Measurements from ENCODE around the gene MYNN. TPM values are rescaled to one million over a fixed set of nuclear protein-coding genes. Genes with fewer than 3 reads are reported as not detected.

MYNN gene
- total RNA-seq, 4 donors from 2014 or later: 13.3 to 32.8 (median 19.5) TPM

DNA sequence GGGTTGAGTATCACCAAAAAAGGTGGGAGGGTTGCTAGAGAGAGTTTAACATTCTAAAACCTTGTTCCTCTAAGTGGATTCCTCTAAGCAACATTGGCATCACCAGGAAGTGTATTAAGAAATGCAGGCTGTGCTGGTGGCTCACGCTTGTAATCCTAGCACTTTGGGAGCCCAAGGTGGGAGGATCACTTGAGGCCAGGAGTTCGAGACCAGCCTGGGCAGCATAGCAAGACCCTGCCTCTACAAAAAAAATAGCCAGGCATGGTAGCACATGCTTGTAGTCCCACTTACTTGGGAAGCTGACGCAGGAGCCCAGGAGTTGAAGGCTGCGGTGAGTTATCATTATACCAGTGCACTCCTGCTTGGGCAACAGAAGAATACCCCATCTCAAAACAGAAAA lies 4.6 kb downstream of the MYNN start:
- ATAC-seq: no peak
- TF ChIP-seq, protein P1, sequence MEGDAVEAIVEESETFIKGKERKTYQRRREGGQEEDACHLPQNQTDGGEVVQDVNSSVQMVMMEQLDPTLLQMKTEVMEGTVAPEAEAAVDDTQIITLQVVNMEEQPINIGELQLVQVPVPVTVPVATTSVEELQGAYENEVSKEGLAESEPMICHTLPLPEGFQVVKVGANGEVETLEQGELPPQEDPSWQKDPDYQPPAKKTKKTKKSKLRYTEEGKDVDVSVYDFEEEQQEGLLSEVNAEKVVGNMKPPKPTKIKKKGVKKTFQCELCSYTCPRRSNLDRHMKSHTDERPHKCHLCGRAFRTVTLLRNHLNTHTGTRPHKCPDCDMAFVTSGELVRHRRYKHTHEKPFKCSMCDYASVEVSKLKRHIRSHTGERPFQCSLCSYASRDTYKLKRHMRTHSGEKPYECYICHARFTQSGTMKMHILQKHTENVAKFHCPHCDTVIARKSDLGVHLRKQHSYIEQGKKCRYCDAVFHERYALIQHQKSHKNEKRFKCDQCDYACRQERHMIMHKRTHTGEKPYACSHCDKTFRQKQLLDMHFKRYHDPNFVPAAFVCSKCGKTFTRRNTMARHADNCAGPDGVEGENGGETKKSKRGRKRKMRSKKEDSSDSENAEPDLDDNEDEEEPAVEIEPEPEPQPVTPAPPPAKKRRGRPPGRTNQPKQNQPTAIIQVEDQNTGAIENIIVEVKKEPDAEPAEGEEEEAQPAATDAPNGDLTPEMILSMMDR (IDR thresholded peaks at IDR 0.05): no peak
- TF ChIP-seq EP300 (IDR thresholded peaks at IDR 0.05) (no peak), POLR2A (IDR thresholded peaks at IDR 0.05) (no peak), POLR2AphosphoS5 (IDR thresholded peaks at IDR 0.05) (no peak)

GRCh38 chr3:169780742-169781141 lies 7.5 kb downstream of the MYNN start:
- TF ChIP-seq POLR2AphosphoS5 (IDR thresholded peaks at IDR 0.05) (no peak), EP300 (IDR thresholded peaks at IDR 0.05) (no peak), POLR2A (IDR thresholded peaks at IDR 0.05) (no peak)
- TF ChIP-seq, protein P1 (IDR thresholded peaks at IDR 0.05): no peak
- Histone ChIP-seq H3K9me3 (no peaks in the 10 kb centered on the region), H3K27ac (no peak overlapping the region), H3K4me1 (peaks cover 0 to 25% (median 3%) of the 10 kb centered on the region in 3 donors), H3K27me3 (no peaks in the 10 kb centered on the region), H3K4me3 (no peak overlapping the region), H3K36me3 (peaks cover 18 to 96% of the 10 kb centered on the region in 2 donors)
- no peak for ATAC-seq
- 61 to 82% methylated on average over 2 of the region's 2 CpGs for WGBS, 2 donors (ENCODE audit: low coverage in 1 of 2)

More for the DNA sequence above, 4.6 kb downstream of the MYNN start:
- Histone ChIP-seq H3K4me1 (peaks cover 6 to 47% (median 22%) of the 10 kb centered on the region in 3 donors), H3K9me3 (no peaks in the 10 kb centered on the region), H3K36me3 (peaks cover 8 to 78% of the 10 kb centered on the region in 2 donors), H3K27me3 (no peaks in the 10 kb centered on the region), H3K27ac (no peak overlapping the region), H3K4me3 (no peak overlapping the region)
- WGBS, 2 donors (ENCODE audit: low coverage in 1 of 2): 80% methylated on average over 3 of the region's 4 CpGs; no CpG with 5 or more reads in 1 of the 2 donors

- H3K4me1 ChIP-seq: peaks cover 0 to 19% (median 0%) of the 10 kb centered on the region in 3 donors
- ATAC-seq: no peak
- no peaks in the 10 kb centered on the region for H3K9me3 ChIP-seq
- TF ChIP-seq EP300 (IDR thresholded peaks at IDR 0.05) (no peak), POLR2A (IDR thresholded peaks at IDR 0.05) (no peak), POLR2AphosphoS5 (IDR thresholded peaks at IDR 0.05) (no peak)
- TF ChIP-seq, protein P1 (IDR thresholded peaks at IDR 0.05): no peak
- no peaks in the 10 kb centered on the region for H3K27me3 ChIP-seq
- WGBS, 2 donors (ENCODE audit: low coverage in 1 of 2): 80 to 90% methylated on average over 2 to 4 of the region's 4 CpGs
- H3K36me3 ChIP-seq: peaks cover 18 to 97% of the 10 kb centered on the region in 2 donors
- H3K4me3 ChIP-seq: no peak overlapping the region
- no peak overlapping the region for H3K27ac ChIP-seq
Measured at GRCh38 chr3:169781209-169781855, 8.1 kb downstream of the MYNN start.

GRCh38 chr3:169787120-169787519 lies 13.9 kb downstream of the MYNN start:
- no peak for ATAC-seq
- Histone ChIP-seq H3K36me3 (peaks cover 15 to 94% of the 10 kb centered on the region in 2 donors), H3K27ac (no peak overlapping the region), H3K27me3 (no peaks in the 10 kb centered on the region), H3K4me3 (no peak overlapping the region), H3K4me1 (no peaks in the 10 kb centered on the region), H3K9me3 (no peaks in the 10 kb centered on the region)
- no peak for TF ChIP-seq POLR2AphosphoS5 (IDR thresholded peaks at IDR 0.05)
- TF ChIP-seq POLR2A (IDR thresholded peaks at IDR 0.05): no peak
- TF ChIP-seq EP300 (IDR thresholded peaks at IDR 0.05): no peak
- TF ChIP-seq, protein P1 (IDR thresholded peaks at IDR 0.05): no peak
- WGBS, 2 donors (ENCODE audit: low coverage in 1 of 2): 95 to 100% methylated on average over 4 of the region's 4 CpGs

GRCh38 chr3:169787791-169788190 lies 14.6 kb downstream of the MYNN start:
- no peak overlapping the region for H3K4me3 ChIP-seq
- no peaks in the 10 kb centered on the region for H3K9me3 ChIP-seq
- ATAC-seq: no peak
- H3K36me3 ChIP-seq: peaks cover 15 to 94% of the 10 kb centered on the region in 2 donors
- no peak for TF ChIP-seq POLR2AphosphoS5 (IDR thresholded peaks at IDR 0.05)
- TF ChIP-seq, protein P1 (IDR thresholded peaks at IDR 0.05): no peak
- H3K27ac ChIP-seq: no peak overlapping the region
- H3K4me1 ChIP-seq: no peaks in the 10 kb centered on the region
- no peaks in the 10 kb centered on the region for H3K27me3 ChIP-seq
- 81 to 92% methylated on average over 1 of the region's 1 CpG for WGBS, 2 donors (ENCODE audit: low coverage in 1 of 2)

All from gastroesophageal sphincter (tissue), 4 donors.